Measurements from ENCODE around the gene NCOA1.

DNA sequence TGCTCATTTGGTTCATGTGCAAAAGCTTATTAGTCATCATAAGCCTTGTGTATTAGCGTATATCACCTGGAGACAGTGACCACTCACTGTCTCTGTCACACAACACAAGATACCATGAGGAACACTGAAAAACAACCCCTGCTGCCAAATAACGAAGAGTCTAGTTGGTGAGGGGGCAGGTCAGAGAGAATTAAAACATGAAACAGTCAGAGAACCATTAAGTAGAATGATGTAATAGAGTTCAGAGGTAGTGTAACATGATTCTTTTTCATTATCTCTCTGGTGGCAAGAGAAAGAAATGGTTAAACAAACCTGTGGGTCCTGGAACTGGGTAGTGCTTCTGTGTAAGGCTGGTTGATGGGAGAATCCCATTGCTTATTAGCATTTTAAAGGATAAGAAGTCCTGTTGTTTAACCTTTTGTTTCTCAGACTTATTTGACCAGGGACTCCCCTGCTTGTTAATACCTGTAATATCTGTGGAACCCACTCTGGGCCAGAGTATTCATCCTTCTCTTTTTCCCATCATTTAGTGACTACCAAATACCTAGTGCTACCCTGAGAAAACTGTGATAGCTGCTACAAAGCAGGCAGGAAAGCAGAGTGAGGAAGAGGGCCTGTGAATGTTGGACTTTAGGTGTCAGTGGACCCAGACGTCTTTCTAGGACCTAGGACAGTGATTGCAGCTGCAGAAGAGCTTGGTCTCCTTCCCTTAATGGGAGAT is 264.1 kb downstream of the NCOA1 start:
- TF ChIP-seq JUN (IDR thresholded peaks at IDR 0.05; ENCODE audit: borderline replicate concordance, insufficient read depth, insufficient read length, low read depth) (no peak), CTCF (IDR thresholded peaks at IDR 0.05; ENCODE audit: extremely low read depth in 1 of 2, insufficient read depth in 1 of 2, low read depth in 1 of 2, low read length in 2 of 2) (no peak), POLR2A (IDR thresholded peaks at IDR 0.05; ENCODE audit: low read depth, low read length) (no peak), POLR2AphosphoS5 (IDR thresholded peaks at IDR 0.05; ENCODE audit: insufficient read depth, low read depth, low read length) (no peak), MYC (IDR thresholded peaks at IDR 0.05; ENCODE audit: low read depth, low read length) (no peak), GATA2 (IDR thresholded peaks at IDR 0.05; ENCODE audit: insufficient read depth, insufficient read length, low read depth, low read length) (no peak), EZH2 (IDR thresholded peaks at IDR 0.05; ENCODE audit: borderline replicate concordance, low read depth, low read length, severe bottlenecking) (no peak), MAX (IDR thresholded peaks at IDR 0.05; ENCODE audit: insufficient read depth, insufficient read length) (no peak)

Measured in endothelial cell of umbilical vein (primary cell).